Endodermal cell (in vitro differentiated cells): ENCODE measurements around the gene TMTC1. TPM values are rescaled to one million over a fixed set of nuclear protein-coding genes. Genes with fewer than 3 reads are reported as not detected.

ENCODE experiments used
- DNase-seq: peaks from one replicate; pipeline ENCODE4 v3.0.0-alpha.2; 2017
- H3K27ac ChIP-seq: 2 replicates; pipeline ENCODE4 v1.5.1; 2013; ENCODE audit warnings: mild to moderate bottlenecking, low read depth, low read length, moderate library complexity
- H3K27me3 ChIP-seq: 2 replicates; pipeline ENCODE4 v1.6.1; 2013; ENCODE audit warnings: mild to moderate bottlenecking, low read length, moderate library complexity; ENCODE audit not compliant: insufficient read depth, control insufficient read depth, poor library complexity, severe bottlenecking
- H3K36me3 ChIP-seq: 2 replicates; pipeline ENCODE4 v1.7.0; 2013; ENCODE audit warnings: mild to moderate bottlenecking, low read length, moderate library complexity; ENCODE audit not compliant: control insufficient read depth, insufficient read depth
- H3K4me1 ChIP-seq: one replicate; pipeline ENCODE4 v1.7.0; 2013; ENCODE audit warnings: low read length; ENCODE audit not compliant: control insufficient read depth, insufficient read depth
- H3K4me3 ChIP-seq: 2 replicates; pipeline ENCODE4 v1.5.1; 2013; ENCODE audit warnings: mild to moderate bottlenecking, low read length, moderate library complexity
- H3K9ac ChIP-seq: 2 replicates; pipeline ENCODE4 v1.6.1; 2013; ENCODE audit warnings: mild to moderate bottlenecking, low read length, moderate library complexity; ENCODE audit not compliant: poor library complexity, severe bottlenecking; ENCODE audit errors: extremely low read depth
- H3K9me3 ChIP-seq: 2 replicates; pipeline ENCODE4 v1.6.1; 2013; ENCODE audit warnings: mild to moderate bottlenecking, low read length, moderate library complexity; ENCODE audit not compliant: control insufficient read depth
- H3K27ac Mint-ChIP-seq: 2 replicates; pipeline ENCODE4 v1.8.0; 2020; ENCODE audit warnings: mixed read lengths
- H3K27me3 Mint-ChIP-seq: 2 replicates; pipeline ENCODE4 v1.8.0; 2021; ENCODE audit warnings: mild to moderate bottlenecking, mixed read lengths; ENCODE audit not compliant: insufficient read depth
- H3K36me3 Mint-ChIP-seq: 2 replicates; pipeline ENCODE4 v1.8.0; 2020; ENCODE audit warnings: low read depth, mixed read lengths
- H3K4me1 Mint-ChIP-seq: 2 replicates; pipeline ENCODE4 v1.8.0; 2020; ENCODE audit warnings: mixed read lengths
- H3K4me3 Mint-ChIP-seq: 2 replicates; pipeline ENCODE4 v1.8.0; 2020; ENCODE audit warnings: mild to moderate bottlenecking, moderate library complexity, mixed read lengths
- H3K9me3 Mint-ChIP-seq: 2 replicates; pipeline ENCODE4 v1.8.0; 2020; ENCODE audit warnings: mild to moderate bottlenecking, mixed read lengths
- CTCF ChIP-seq: fragments of 200-600 bp; sonication (generic); conservative IDR thresholded peaks from 2 replicates; pipeline ENCODE4 v1.5.0; 2021; ENCODE audit warnings: antibody characterized with exemption, mild to moderate bottlenecking
- WGBS, 2 experiments: methylation state at CpG; one replicate each; pipeline versions ENCODE4 v1.1.5 to v1.1.7; 2013; ENCODE audit warnings: missing lambda C conversion rate in 2 of 2, mixed read lengths in 1 of 2; ENCODE audit not compliant: insufficient coverage in 1 of 2, insufficient read length in 1 of 2; 5-methylcytosine and 5-hydroxymethylcytosine counted together
- total RNA-seq, 2 donors: library from RNA; stranded (reverse); fragmentation: NEBNext Ultra II Directional in 1 of 2; extraction: Animal tissue kit (Norgen Biotek cat#: 25700) in 1 of 2; gene quantifications; 2 replicates in 1 of 2; 3 replicates in 1 of 2; pipeline ENCODE4 v1.2.1, GENCODE V29; 2021

Gene TMTC1
- total RNA-seq, 2 donors from 2014 or later, result 31.6 to 71.0 TPM

GRCh38 chr12:29741342-29742241, 42.1 kb downstream of the TMTC1 start:
- no peak for DNase-seq

GRCh38 chr12:29739279-29739991, 44.3 kb downstream of the TMTC1 start:
- WGBS, 2 experiments, result 90 to 93% methylated on average over 9 to 10 of the region's 10 CpGs
- Mint-ChIP-seq H3K4me3 (no peak overlapping the region), H3K9me3 (peaks cover 3% of the 10 kb centered on the region), H3K27ac (no peak overlapping the region), H3K36me3 (peaks cover 67% of the 10 kb centered on the region), H3K4me1 (peaks cover 7% of the 10 kb centered on the region), H3K27me3 (no peaks in the 10 kb centered on the region)
- Histone ChIP-seq H3K4me3 (no peak overlapping the region), H3K9me3 (no peaks in the 10 kb centered on the region), H3K4me1 (no peaks in the 10 kb centered on the region), H3K36me3 (peaks cover 28% of the 10 kb centered on the region), H3K27ac (no peak overlapping the region), H3K27me3 (no peaks in the 10 kb centered on the region), H3K9ac (no peak overlapping the region)
- TF ChIP-seq CTCF, result no peak
- no peak for DNase-seq

More at GRCh38 chr12:29741342-29742241, 42.1 kb downstream of the TMTC1 start:
- no peaks in the 10 kb centered on the region for H3K27me3 ChIP-seq
- no peaks in the 10 kb centered on the region for H3K4me1 ChIP-seq
- Mint-ChIP-seq H3K36me3 (peaks cover 66% of the 10 kb centered on the region), H3K4me3 (no peak overlapping the region), H3K9me3 (peaks cover 3% of the 10 kb centered on the region), H3K4me1 (peaks cover 7% of the 10 kb centered on the region), H3K27me3 (no peaks in the 10 kb centered on the region), H3K27ac (no peak overlapping the region)
- H3K9me3 ChIP-seq, result no peaks in the 10 kb centered on the region
- no peak overlapping the region for H3K4me3 ChIP-seq
- 90 to 95% methylated on average over 5 to 7 of the region's 7 CpGs for WGBS, 2 experiments
- no peak overlapping the region for H3K27ac ChIP-seq
- no peak for TF ChIP-seq CTCF
- no peak overlapping the region for H3K9ac ChIP-seq
- H3K36me3 ChIP-seq, result peaks cover 28% of the 10 kb centered on the region

- Histone ChIP-seq H3K36me3 (peaks cover 28% of the 10 kb centered on the region), H3K4me1 (no peaks in the 10 kb centered on the region), H3K9me3 (no peaks in the 10 kb centered on the region), H3K9ac (no peak overlapping the region), H3K27me3 (no peaks in the 10 kb centered on the region), H3K27ac (no peak overlapping the region), H3K4me3 (no peak overlapping the region)
- no peak overlapping the region for H3K4me3 Mint-ChIP-seq
- H3K4me1 Mint-ChIP-seq, result peaks cover 7% of the 10 kb centered on the region
- no peak overlapping the region for H3K27ac Mint-ChIP-seq
- no peak for TF ChIP-seq CTCF
- H3K36me3 Mint-ChIP-seq, result peaks cover 59% of the 10 kb centered on the region
- peaks cover 3% of the 10 kb centered on the region for H3K9me3 Mint-ChIP-seq
- no peaks in the 10 kb centered on the region for H3K27me3 Mint-ChIP-seq
- no peak for DNase-seq
- 94 to 100% methylated on average over 3 of the region's 3 CpGs for WGBS, 2 experiments
These were observed 45.4 kb downstream of the TMTC1 start for GRCh38 chr12:29738365-29738764.
